Measurements from ENCODE around the gene GHDC. TPM values are rescaled to one million over a fixed set of nuclear protein-coding genes. Genes with fewer than 3 reads are reported as not detected.
A peak's percentile ranks its signal among the peaks of the same experiment; 100 is the strongest.

The GHDC gene
- total RNA-seq, 4 donors from 2014 or later = 10.8 to 34.6 (median 32.2) TPM

- in situ Hi-C loops (cut with MboI; ENCODE audit: low pct_ligation_motif_present in 1 of 4, low pct_unique_long_range_greater_than_20kb in 1 of 4, low sequenced_read_pairs in 3 of 4) = no loop called here
- peak; percentile 17 to 54 (median 37) for TF ChIP-seq CTCF (IDR thresholded peaks at IDR 0.05)
- TF ChIP-seq EP300 (IDR thresholded peaks at IDR 0.05; ENCODE audit: low read depth) = no peak
- no peak for TF ChIP-seq POLR2AphosphoS5 (IDR thresholded peaks at IDR 0.05)
Observed at GRCh38 chr17:42180922-42181850, 13.1 kb downstream of the GHDC start, which contains the start of gene KCNH4. Gene KCNH4 (minus strand): TSS chr17:42181142. CDS start chr17:42180945, 197 bp downstream.

DNA sequence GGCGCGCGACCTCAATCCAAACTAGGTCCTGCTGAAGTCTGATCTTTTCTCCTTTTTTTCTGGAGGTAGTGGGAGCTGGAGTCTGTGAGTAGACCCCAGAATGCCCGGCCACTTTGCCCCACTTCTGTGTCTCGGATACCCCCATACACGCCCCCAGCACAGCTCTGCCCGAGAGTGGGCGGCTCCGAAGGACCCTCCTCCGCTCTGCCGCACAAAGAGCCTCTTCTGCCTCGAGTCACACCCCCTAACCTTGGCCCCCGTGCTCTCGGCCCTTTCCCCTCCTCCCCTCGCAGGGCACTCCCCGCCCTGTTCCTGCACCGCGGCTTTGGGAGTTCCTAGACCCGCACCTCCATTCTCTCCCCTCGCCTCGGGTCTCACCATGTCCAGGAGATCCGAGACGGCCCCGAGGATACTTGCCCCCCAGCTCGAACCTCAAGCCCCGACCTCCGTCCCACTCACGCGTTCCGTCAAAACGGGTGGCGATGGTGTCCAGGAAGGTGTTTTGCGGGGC, 13.8 kb downstream of the GHDC start:
- TF ChIP-seq CTCF (IDR thresholded peaks at IDR 0.05) = no peak
- no peak for TF ChIP-seq POLR2AphosphoS5 (IDR thresholded peaks at IDR 0.05)
- no peak for TF ChIP-seq EP300 (IDR thresholded peaks at IDR 0.05; ENCODE audit: low read depth)
- no peak for TF ChIP-seq POLR2A (IDR thresholded peaks at IDR 0.05)
- H3K27me3 ChIP-seq = peaks cover 34% of the 10 kb centered on the region
- H3K27ac ChIP-seq = no peak overlapping the region
- H3K4me3 ChIP-seq = peak overlapping the region in 3 of 4 donors; percentile 9 to 38 (median 29)
- intact Hi-C loops (cut with DNase I; ENCODE audit: low total_unique reads) (no loop called here), in situ Hi-C loops (cut with MboI; ENCODE audit: low pct_ligation_motif_present in 1 of 4, low pct_unique_long_range_greater_than_20kb in 1 of 4, low sequenced_read_pairs in 3 of 4) (no loop called here)
- DNase-seq = no peak
- peaks cover 12 to 36% (median 30%) of the 10 kb centered on the region in 4 donors for H3K4me1 ChIP-seq
- H3K36me3 ChIP-seq = no peaks in the 10 kb centered on the region
- H3K9me3 ChIP-seq = no peaks in the 10 kb centered on the region
- 9% methylated on average over 32 of the region's 33 CpGs; no CpG with 5 or more reads in 1 of the 2 donors for WGBS, 2 donors (ENCODE audit: low coverage in 1 of 2)

More at GRCh38 chr17:42180922-42181850, 13.1 kb downstream of the GHDC start, which contains the start of gene KCNH4:
- peaks cover 34% of the 10 kb centered on the region for H3K27me3 ChIP-seq
- no peaks in the 10 kb centered on the region for H3K36me3 ChIP-seq
- no peak within 1 kb of the TSS for H3K27ac ChIP-seq
- H3K4me1 ChIP-seq = peaks cover 12 to 36% (median 30%) of the 10 kb centered on the region in 4 donors
- no peaks in the 10 kb centered on the region for H3K9me3 ChIP-seq
- peak; percentile 79 for DNase-seq
- intact Hi-C loops (cut with DNase I; ENCODE audit: low total_unique reads) = no loop called here
- H3K4me3 ChIP-seq = peak within 1 kb of the TSS in 3 of 4 donors; percentile 9 to 38 (median 29)
- WGBS, 2 donors (ENCODE audit: low coverage in 1 of 2) = 6 to 83% methylated on average over 1 to 36 of the region's 60 CpGs

DNA sequence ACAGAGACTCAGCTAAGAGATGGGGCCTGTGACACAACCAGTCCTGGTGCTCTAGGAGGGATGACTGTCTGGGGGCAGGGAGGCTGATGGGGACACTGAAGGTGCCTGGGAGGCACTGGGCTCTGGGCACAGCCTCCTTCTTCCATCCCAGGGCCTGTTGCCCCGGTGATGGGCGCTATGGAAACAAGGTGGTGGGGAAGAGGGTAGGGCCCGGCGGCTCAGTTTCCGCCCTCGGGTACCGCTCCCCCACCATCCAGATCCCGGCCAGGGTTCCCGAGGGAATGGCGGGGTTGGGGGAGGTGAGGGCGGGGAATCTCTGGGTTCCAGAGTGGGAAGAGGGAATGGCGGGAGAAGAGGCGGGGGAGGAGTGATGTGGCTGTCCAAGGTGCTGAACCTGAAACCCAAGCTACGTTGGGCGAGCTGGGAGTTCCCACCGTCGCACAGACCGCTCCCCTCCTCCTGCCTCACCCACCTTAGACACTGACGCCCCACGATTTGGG, 14.3 kb downstream of the GHDC start:
- intact Hi-C loops (cut with DNase I; ENCODE audit: low total_unique reads) (no loop called here), in situ Hi-C loops (cut with MboI; ENCODE audit: low pct_ligation_motif_present in 1 of 4, low pct_unique_long_range_greater_than_20kb in 1 of 4, low sequenced_read_pairs in 3 of 4) (no loop called here)
- DNase-seq = peak; percentile 34
- H3K36me3 ChIP-seq = no peaks in the 10 kb centered on the region
- WGBS, 2 donors (ENCODE audit: low coverage in 1 of 2) = 26% methylated on average over 16 of the region's 20 CpGs; no CpG with 5 or more reads in 1 of the 2 donors
- H3K27me3 ChIP-seq = peaks cover 34% of the 10 kb centered on the region
- H3K27ac ChIP-seq = no peak overlapping the region
- TF ChIP-seq POLR2AphosphoS5 (IDR thresholded peaks at IDR 0.05) = no peak
- no peaks in the 10 kb centered on the region for H3K9me3 ChIP-seq
- H3K4me1 ChIP-seq = peaks cover 11 to 34% (median 28%) of the 10 kb centered on the region in 4 donors
- H3K4me3 ChIP-seq = no peak overlapping the region

DNA sequence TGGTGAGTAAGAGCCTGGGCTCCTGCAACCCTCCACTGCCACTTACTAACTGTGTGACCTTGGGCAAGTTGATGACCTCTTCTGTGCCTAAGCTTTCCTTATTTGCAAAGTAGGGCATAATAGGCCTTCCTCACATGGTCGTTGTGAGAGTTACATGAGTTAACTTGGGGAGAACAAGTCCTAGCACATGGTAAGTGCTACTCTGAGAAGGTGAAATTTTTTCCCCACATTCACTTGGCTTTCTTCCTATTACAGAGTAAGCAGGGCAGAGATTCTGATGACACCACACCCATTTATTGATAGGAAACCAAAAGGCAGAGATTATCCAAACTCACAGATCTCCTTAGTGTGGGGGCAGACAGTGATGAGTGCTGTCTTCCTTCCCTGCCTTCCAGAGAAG, 15.0 kb downstream of the GHDC start:
- H3K36me3 ChIP-seq = no peaks in the 10 kb centered on the region
- 23% methylated on average over 1 of the region's 1 CpG; no CpG with 5 or more reads in 1 of the 2 donors for WGBS, 2 donors (ENCODE audit: low coverage in 1 of 2)
- peaks cover 4 to 28% (median 22%) of the 10 kb centered on the region in 4 donors for H3K4me1 ChIP-seq
- DNase-seq = no peak
- in situ Hi-C loops (cut with MboI; ENCODE audit: low pct_ligation_motif_present in 1 of 4, low pct_unique_long_range_greater_than_20kb in 1 of 4, low sequenced_read_pairs in 3 of 4) = no loop called here
- no peaks in the 10 kb centered on the region for H3K9me3 ChIP-seq
- peaks cover 34% of the 10 kb centered on the region for H3K27me3 ChIP-seq
- TF ChIP-seq POLR2A (IDR thresholded peaks at IDR 0.05) (no peak), CTCF (IDR thresholded peaks at IDR 0.05) (no peak), EP300 (IDR thresholded peaks at IDR 0.05; ENCODE audit: low read depth) (no peak), POLR2AphosphoS5 (IDR thresholded peaks at IDR 0.05) (no peak)
- H3K4me3 ChIP-seq = no peak overlapping the region
- intact Hi-C loops (cut with DNase I; ENCODE audit: low total_unique reads) = no loop called here
- H3K27ac ChIP-seq = no peak overlapping the region

Data from transverse colon (tissue), 4 donors.